ENCODE results near the gene KEL. TPM values are rescaled to one million over a fixed set of nuclear protein-coding genes. Genes with fewer than 3 reads are reported as not detected.
"Not testable (repeated sequence)": the region's sequence is repeated elsewhere in the genome, so short reads cannot be mapped to it uniquely, and the experiment has no call there.

The KEL gene
- total and polyA plus RNA-seq, 2 experiments from 2014 or later = 8.7 to 12.8 TPM

- H2AFZ ChIP-seq = no peak overlapping the region
- no peak overlapping the region for H3K4me2 ChIP-seq
- TF ChIP-seq EZH2phosphoT487 (IDR thresholded peaks at IDR 0.05; ENCODE audit: low read depth, severe bottlenecking, unreplicated experiment) = no peak
- TF ChIP-seq EZH2 (IDR thresholded peaks at IDR 0.05; ENCODE audit: borderline replicate concordance) = no peak
- no peak for TF ChIP-seq CTCF (IDR thresholded peaks at IDR 0.05; ENCODE audit: poor library complexity)
These were observed 30.3 kb upstream of the KEL start for GRCh38 chr7:142992427-142992826.

GRCh38 chr7:142984297-142984696, 22.1 kb upstream of the KEL start:
- H3K36me3 ChIP-seq (replicated peaks; ENCODE audit: insufficient read depth, low read depth) = no peaks in the 10 kb centered on the region
- H2AFZ ChIP-seq = no peak overlapping the region
- no peaks in the 10 kb centered on the region for H3K9me2 ChIP-seq (replicated peaks; ENCODE audit: insufficient read depth)
- peaks cover 8% of the 10 kb centered on the region for H3K9me3 ChIP-seq (ENCODE audit: low read depth)
- no peaks in the 10 kb centered on the region for H3K4me1 ChIP-seq (ENCODE audit: insufficient read depth)
- DNase-seq (ENCODE audit: low spot score) = no peak
- no peak overlapping the region for H3K4me3 ChIP-seq
- no peaks in the 10 kb centered on the region for H4K20me1 ChIP-seq (ENCODE audit: insufficient read depth, poor library complexity, severe bottlenecking)
- WGBS (ENCODE audit: low lambda C conversion rate, missing lambda C conversion rate) = 100% methylated on average over 1 of the region's 1 CpG
- no peak overlapping the region for H3K4me2 ChIP-seq
- H3K27me3 ChIP-seq = no peaks in the 10 kb centered on the region
- H3K27ac ChIP-seq = no peak overlapping the region
- H3K79me2 ChIP-seq = no peaks in the 10 kb centered on the region
- TF ChIP-seq EZH2 (IDR thresholded peaks at IDR 0.05; ENCODE audit: borderline replicate concordance) (no peak), CTCF (IDR thresholded peaks at IDR 0.05; ENCODE audit: poor library complexity) (no peak), EZH2phosphoT487 (IDR thresholded peaks at IDR 0.05; ENCODE audit: low read depth, severe bottlenecking, unreplicated experiment) (no peak)

More at GRCh38 chr7:142992427-142992826, 30.3 kb upstream of the KEL start:
- DNase-seq (ENCODE audit: low spot score) = no peak
- no peaks in the 10 kb centered on the region for H3K4me1 ChIP-seq (ENCODE audit: insufficient read depth)
- H3K27ac ChIP-seq = no peak overlapping the region
- H3K27me3 ChIP-seq = no peaks in the 10 kb centered on the region
- H3K36me3 ChIP-seq (replicated peaks; ENCODE audit: insufficient read depth, low read depth) = no peaks in the 10 kb centered on the region
- no peaks in the 10 kb centered on the region for H3K9me3 ChIP-seq (ENCODE audit: low read depth)
- H4K20me1 ChIP-seq (ENCODE audit: insufficient read depth, poor library complexity, severe bottlenecking) = no peaks in the 10 kb centered on the region
- H3K9me2 ChIP-seq (replicated peaks; ENCODE audit: insufficient read depth) = no peaks in the 10 kb centered on the region
- no peak overlapping the region for H3K4me3 ChIP-seq
- WGBS (ENCODE audit: low lambda C conversion rate, missing lambda C conversion rate) = 72% methylated on average over 3 of the region's 3 CpGs
- no peaks in the 10 kb centered on the region for H3K79me2 ChIP-seq

- TF ChIP-seq EZH2 (IDR thresholded peaks at IDR 0.05; ENCODE audit: borderline replicate concordance) (no peak), EZH2phosphoT487 (IDR thresholded peaks at IDR 0.05; ENCODE audit: low read depth, severe bottlenecking, unreplicated experiment) (no peak), CTCF (IDR thresholded peaks at IDR 0.05; ENCODE audit: poor library complexity) (no peak)
- Histone ChIP-seq H3K4me2 (no peak overlapping the region), H3K9me3 (ENCODE audit: low read depth) (peaks cover 8% of the 10 kb centered on the region), H3K4me3 (no peak overlapping the region), H3K79me2 (no peaks in the 10 kb centered on the region), H4K20me1 (ENCODE audit: insufficient read depth, poor library complexity, severe bottlenecking) (no peaks in the 10 kb centered on the region), H3K27me3 (no peaks in the 10 kb centered on the region), H2AFZ (no peak overlapping the region), H3K4me1 (ENCODE audit: insufficient read depth) (no peaks in the 10 kb centered on the region), H3K36me3 (replicated peaks; ENCODE audit: insufficient read depth, low read depth) (no peaks in the 10 kb centered on the region), H3K27ac (no peak overlapping the region), H3K9me2 (replicated peaks; ENCODE audit: insufficient read depth) (no peaks in the 10 kb centered on the region)
- DNase-seq (ENCODE audit: low spot score) = no peak
- 100% methylated on average over 1 of the region's 1 CpG for WGBS (ENCODE audit: low lambda C conversion rate, missing lambda C conversion rate)
These were observed 21.7 kb upstream of the KEL start for GRCh38 chr7:142983825-142984224.

GRCh38 chr7:142978402-142978801, 16.2 kb upstream of the KEL start:
- H3K79me2 ChIP-seq; H3K27me3 ChIP-seq; H3K9me3 ChIP-seq (ENCODE audit: low read depth); H3K4me3 ChIP-seq; H3K36me3 ChIP-seq (replicated peaks; ENCODE audit: insufficient read depth, low read depth); DNase-seq (ENCODE audit: low spot score); H3K9me2 ChIP-seq (replicated peaks; ENCODE audit: insufficient read depth); H4K20me1 ChIP-seq (ENCODE audit: insufficient read depth, poor library complexity, severe bottlenecking); H3K4me1 ChIP-seq (ENCODE audit: insufficient read depth); H2AFZ ChIP-seq; H3K27ac ChIP-seq; H3K4me2 ChIP-seq: not testable (repeated sequence)
- 89% methylated on average over 4 of the region's 4 CpGs for WGBS (ENCODE audit: low lambda C conversion rate, missing lambda C conversion rate)
